Astrocyte (in vitro differentiated cells and primary cell): ENCODE measurements around the gene KCTD13. TPM values are rescaled to one million over a fixed set of nuclear protein-coding genes. Genes with fewer than 3 reads are reported as not detected.
A peak's percentile ranks its signal among the peaks of the same experiment; 100 is the strongest.

Source experiments
- DNase-seq: peaks from one replicate; pipeline ENCODE4 v3.0.0-alpha.2; 2010; ENCODE audit warnings: low read depth
- FAIRE-seq: peaks from 2 replicates; lab custom pipeline; 2011; peaks lifted over from hg19 to GRCh38; lab: Jason Lieb, UNC
- H2AFZ ChIP-seq: 2 replicates; pipeline ENCODE4 v1.6.0; 2012; ENCODE audit warnings: low read depth, low read length, inconsistent platforms
- H3K27ac ChIP-seq: 2 replicates; pipeline ENCODE4 v1.5.1; 2011; ENCODE audit warnings: low read depth, low read length, inconsistent platforms
- H3K27me3 ChIP-seq: 2 replicates; pipeline ENCODE4 v1.6.0; 2011; ENCODE audit warnings: low read length, inconsistent platforms; ENCODE audit not compliant: insufficient read depth
- H3K36me3 ChIP-seq: 2 replicates; pipeline ENCODE4 v1.5.1; 2011; ENCODE audit warnings: low read length, inconsistent platforms; ENCODE audit not compliant: insufficient read depth
- H3K4me1 ChIP-seq: 2 replicates; pipeline ENCODE4 v1.5.1; 2011; ENCODE audit warnings: low read length, inconsistent platforms; ENCODE audit not compliant: insufficient read depth
- H3K4me2 ChIP-seq: 2 replicates; pipeline ENCODE4 v1.6.0; 2012; ENCODE audit warnings: low read length, inconsistent platforms
- H3K4me3 ChIP-seq: 2 replicates; pipeline ENCODE4 v1.5.1; 2011; ENCODE audit warnings: low read depth, mild to moderate bottlenecking, low read length, inconsistent platforms; ENCODE audit not compliant: insufficient read depth
- H3K79me2 ChIP-seq: 2 replicates; pipeline ENCODE4 v1.6.0; 2012; ENCODE audit warnings: mild to moderate bottlenecking, low read length, inconsistent platforms; ENCODE audit not compliant: insufficient read depth
- H3K9ac ChIP-seq: 2 replicates; pipeline ENCODE4 v1.6.0; 2012; ENCODE audit warnings: mild to moderate bottlenecking, low read length, inconsistent platforms
- H3K9me3 ChIP-seq: 2 replicates; pipeline ENCODE4 v1.5.1; 2012; ENCODE audit warnings: low read depth, mild to moderate bottlenecking, low read length, inconsistent platforms; ENCODE audit not compliant: insufficient read depth
- H4K20me1 ChIP-seq: 2 replicates; pipeline ENCODE4 v1.6.0; 2012; ENCODE audit warnings: low read length, inconsistent platforms; ENCODE audit not compliant: insufficient read depth
- H3K27ac Mint-ChIP-seq: one replicate; pipeline ENCODE4 v1.8.0; 2021; ENCODE audit warnings: mild to moderate bottlenecking, mixed read lengths; ENCODE audit not compliant: unreplicated experiment
- H3K27me3 Mint-ChIP-seq: one replicate; pipeline ENCODE4 v1.8.0; 2021; ENCODE audit warnings: low read depth, mixed read lengths; ENCODE audit not compliant: unreplicated experiment
- H3K36me3 Mint-ChIP-seq: one replicate; pipeline ENCODE4 v1.8.0; 2021; ENCODE audit warnings: low read depth, mixed read lengths; ENCODE audit not compliant: unreplicated experiment
- H3K4me1 Mint-ChIP-seq: one replicate; pipeline ENCODE4 v1.8.0; 2021; ENCODE audit warnings: low read depth, mixed read lengths; ENCODE audit not compliant: unreplicated experiment
- H3K4me3 Mint-ChIP-seq: one replicate; pipeline ENCODE4 v1.8.0; 2021; ENCODE audit warnings: mild to moderate bottlenecking, moderate library complexity, mixed read lengths; ENCODE audit not compliant: unreplicated experiment
- H3K9me3 Mint-ChIP-seq: one replicate; pipeline ENCODE4 v1.8.0; 2021; ENCODE audit warnings: mild to moderate bottlenecking, mixed read lengths; ENCODE audit not compliant: unreplicated experiment
- EZH2 ChIP-seq: IDR thresholded peaks from 2 replicates; pipeline ENCODE4 v1.6.1; 2012; ENCODE audit warnings: mild to moderate bottlenecking, low read length, inconsistent platforms; ENCODE audit not compliant: insufficient read depth
- total RNA-seq: library from RNA; stranded (reverse); gene quantifications from 2 replicates; pipeline ENCODE4 v1.2.1, GENCODE V29; 2021
- TF ChIP-seq, protein P1 (sequence below): IDR thresholded peaks from 2 replicates; pipeline ENCODE4 v1.5.1; 2011; ENCODE audit warnings: low read depth, mild to moderate bottlenecking, inconsistent platforms, low read length, moderate library complexity; ENCODE audit not compliant: insufficient read depth

The KCTD13 gene
- total RNA-seq, 1 donor from 2014 or later = 27.1 TPM

DNA sequence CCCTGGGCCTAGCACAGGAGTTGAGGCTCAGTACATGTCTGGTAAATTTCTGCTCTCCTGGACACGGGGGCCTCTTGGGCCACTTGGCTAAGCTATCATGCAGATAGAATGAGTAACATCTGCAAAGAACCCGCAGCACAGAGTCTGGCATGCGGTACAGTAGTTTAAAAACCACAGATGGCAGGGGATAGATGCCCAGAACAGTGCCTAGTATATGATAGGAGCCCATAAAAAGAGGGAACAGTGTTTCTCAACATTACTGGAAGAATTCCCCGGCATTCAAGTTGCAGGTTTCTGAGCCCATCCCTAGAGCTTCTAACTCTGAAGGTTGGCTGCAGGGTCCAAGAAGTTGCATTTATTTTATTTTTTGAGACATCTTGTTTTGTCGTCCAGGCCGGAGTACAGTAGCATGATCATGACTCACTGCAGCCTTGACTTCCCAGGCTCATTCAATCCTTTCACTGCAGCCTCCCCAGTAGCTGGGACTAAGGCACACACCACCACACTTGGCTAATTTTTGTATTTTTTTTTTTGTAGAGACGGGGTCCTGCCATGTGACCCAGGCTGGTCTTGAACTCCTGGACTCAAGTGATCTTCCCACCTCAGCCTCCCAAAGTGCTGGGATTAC, 68.8 kb downstream of the KCTD13 start:
- H3K27me3 ChIP-seq = no peaks in the 10 kb centered on the region
- peaks cover 7% of the 10 kb centered on the region for H3K4me1 Mint-ChIP-seq
- peaks cover 14% of the 10 kb centered on the region for H3K36me3 Mint-ChIP-seq
- H4K20me1 ChIP-seq = peaks cover 3% of the 10 kb centered on the region
- H3K9me3 Mint-ChIP-seq = no peaks in the 10 kb centered on the region
- peak overlapping the region; percentile 5 for H3K9ac ChIP-seq
- H2AFZ ChIP-seq = no peak overlapping the region
- peak overlapping the region; percentile 66 for H3K27ac Mint-ChIP-seq
- H3K4me2 ChIP-seq = no peak overlapping the region
- H3K4me1 ChIP-seq = peaks cover 7% of the 10 kb centered on the region
- no peak overlapping the region for H3K27ac ChIP-seq
- FAIRE-seq (no peak), DNase-seq (peak; percentile 61)
- no peaks in the 10 kb centered on the region for H3K27me3 Mint-ChIP-seq
- H3K4me3 ChIP-seq = no peak overlapping the region
- peaks cover 14% of the 10 kb centered on the region for H3K36me3 ChIP-seq
- H3K79me2 ChIP-seq = peaks cover 9% of the 10 kb centered on the region
- no peak overlapping the region for H3K4me3 Mint-ChIP-seq
- TF ChIP-seq EZH2 = no peak
- TF ChIP-seq, protein P1, sequence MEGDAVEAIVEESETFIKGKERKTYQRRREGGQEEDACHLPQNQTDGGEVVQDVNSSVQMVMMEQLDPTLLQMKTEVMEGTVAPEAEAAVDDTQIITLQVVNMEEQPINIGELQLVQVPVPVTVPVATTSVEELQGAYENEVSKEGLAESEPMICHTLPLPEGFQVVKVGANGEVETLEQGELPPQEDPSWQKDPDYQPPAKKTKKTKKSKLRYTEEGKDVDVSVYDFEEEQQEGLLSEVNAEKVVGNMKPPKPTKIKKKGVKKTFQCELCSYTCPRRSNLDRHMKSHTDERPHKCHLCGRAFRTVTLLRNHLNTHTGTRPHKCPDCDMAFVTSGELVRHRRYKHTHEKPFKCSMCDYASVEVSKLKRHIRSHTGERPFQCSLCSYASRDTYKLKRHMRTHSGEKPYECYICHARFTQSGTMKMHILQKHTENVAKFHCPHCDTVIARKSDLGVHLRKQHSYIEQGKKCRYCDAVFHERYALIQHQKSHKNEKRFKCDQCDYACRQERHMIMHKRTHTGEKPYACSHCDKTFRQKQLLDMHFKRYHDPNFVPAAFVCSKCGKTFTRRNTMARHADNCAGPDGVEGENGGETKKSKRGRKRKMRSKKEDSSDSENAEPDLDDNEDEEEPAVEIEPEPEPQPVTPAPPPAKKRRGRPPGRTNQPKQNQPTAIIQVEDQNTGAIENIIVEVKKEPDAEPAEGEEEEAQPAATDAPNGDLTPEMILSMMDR = no peak
- no peaks in the 10 kb centered on the region for H3K9me3 ChIP-seq

Other genes starting within 250 kb of the KCTD13 start
- gene QPRT, start 247.0 kb downstream of the KCTD13 start, total RNA-seq = 85.9 and 98.1 TPM in 2 replicates
- not detected in 2 replicates for gene C16orf54, start 180.2 kb downstream of the KCTD13 start, total RNA-seq
- not detected in 2 replicates for gene ZG16, start 148.0 kb downstream of the KCTD13 start, total RNA-seq
- gene KIF22, start 135.5 kb downstream of the KCTD13 start, total RNA-seq = 12.5 and 14.3 TPM in 2 replicates
- gene MAZ, start 119.7 kb downstream of the KCTD13 start, total RNA-seq = 216 and 247 TPM in 2 replicates
- gene PRRT2, start 114.0 kb downstream of the KCTD13 start, total RNA-seq = 6.2 and 6.7 TPM in 2 replicates
- 20.1 and 20.8 TPM in 2 replicates for gene PAGR1, start 110.1 kb downstream of the KCTD13 start, total RNA-seq
- 38.7 and 40.1 TPM in 2 replicates for gene MVP, start 105.8 kb downstream of the KCTD13 start, total RNA-seq
- 88.1 and 92.0 TPM in 2 replicates for gene CDIPT, start 63.0 kb downstream of the KCTD13 start, total RNA-seq
- 69.6 and 90.6 TPM in 2 replicates for gene SEZ6L2, start 26.7 kb downstream of the KCTD13 start, total RNA-seq
- 43.3 and 44.8 TPM in 2 replicates for gene ASPHD1, start 25.7 kb downstream of the KCTD13 start, total RNA-seq
- 96.6 and 104 TPM in 2 replicates for gene TMEM219, start 35.9 kb upstream of the KCTD13 start, total RNA-seq
- 55.2 and 55.9 TPM in 2 replicates for gene TAOK2, start 47.6 kb upstream of the KCTD13 start, total RNA-seq
- 4.3 and 5.0 TPM in 2 replicates for gene HIRIP3, start 69.4 kb upstream of the KCTD13 start, total RNA-seq
- gene INO80E, start 70.0 kb upstream of the KCTD13 start, total RNA-seq = 58.5 and 64.8 TPM in 2 replicates
- 0.50 and 0.89 TPM in 2 replicates for gene DOC2A, start 84.8 kb upstream of the KCTD13 start, total RNA-seq
- not detected in 2 replicates for gene C16orf92, start 97.0 kb upstream of the KCTD13 start, total RNA-seq
- 1.4 and 1.9 TPM in 2 replicates for gene TLCD3B, start 105.0 kb upstream of the KCTD13 start, total RNA-seq
- 1,795 and 1,830 TPM in 2 replicates for gene ALDOA, start 139.5 kb upstream of the KCTD13 start, total RNA-seq
- 140 TPM in 2 replicates for gene PPP4C, start 149.8 kb upstream of the KCTD13 start, total RNA-seq
- gene TBX6, start 165.7 kb upstream of the KCTD13 start, total RNA-seq = 0.22 and 0.27 TPM in 2 replicates
- 20.5 and 25.2 TPM in 2 replicates for gene YPEL3, start 170.0 kb upstream of the KCTD13 start, total RNA-seq
- 1.8 and 3.6 TPM in 2 replicates for gene GDPD3, start 187.3 kb upstream of the KCTD13 start, total RNA-seq
- 28.7 and 35.1 TPM in 2 replicates for gene MAPK3, start 197.0 kb upstream of the KCTD13 start, total RNA-seq